H1 (cell line): ENCODE results near the gene DACT3.

Experiments used
- CHD2 ChIP-seq: IDR thresholded peaks from 2 replicates; pipeline ENCODE4 v1.6.1; 2012; ENCODE audit warnings: low read length, improper control_type of control experiment
- CTCF ChIP-seq, 3 experiments: IDR thresholded peaks; 1 replicate in 2 of 3; 2 replicates in 1 of 3; pipeline versions ENCODE4 v1.5.1 to v1.6.1; 2011; ENCODE audit warnings: low read length in 3 of 3, mild to moderate bottlenecking in 3 of 3, inconsistent platforms in 2 of 3, low read depth in 1 of 3, moderate library complexity in 1 of 3; ENCODE audit not compliant: insufficient read depth in 1 of 3; ENCODE audit errors: control extremely low read depth in 1 of 3
- EZH2 ChIP-seq: fragments of 200-600 bp; sonication (generic); IDR thresholded peaks from 2 replicates; pipeline ENCODE4 v1.7.1; 2012; ENCODE audit warnings: low read depth, mild to moderate bottlenecking, moderate library complexity, low read length, inconsistent platforms; ENCODE audit not compliant: severe bottlenecking
- GABPA ChIP-seq: IDR thresholded peaks from 2 replicates; pipeline ENCODE4 v1.6.1; 2011; ENCODE audit warnings: mild to moderate bottlenecking, low read length, moderate library complexity, borderline replicate concordance; ENCODE audit not compliant: insufficient read depth
- HDAC2 ChIP-seq, 2 experiments: fragments of 300-600 bp in 1 of 2; sonication (generic) in 1 of 2; IDR thresholded peaks; 2 replicates each; pipeline ENCODE4 v1.6.1; 2011 to 2012; ENCODE audit warnings: low read depth in 2 of 2, low read length in 2 of 2, mild to moderate bottlenecking in 2 of 2, moderate library complexity in 2 of 2, borderline replicate concordance in 1 of 2, inconsistent platforms in 1 of 2
- POLR2A ChIP-seq, 2 experiments: IDR thresholded peaks; 1 replicate in 1 of 2; 2 replicates in 1 of 2; pipeline ENCODE4 v1.6.1; 2011; ENCODE audit warnings: low read depth in 2 of 2, low read length in 2 of 2, mild to moderate bottlenecking in 2 of 2; ENCODE audit errors: control extremely low read depth in 1 of 2
- TAF1 ChIP-seq: IDR thresholded peaks from 2 replicates; pipeline ENCODE4 v1.6.1; 2011; ENCODE audit warnings: mild to moderate bottlenecking, low read depth, low read length

DNA sequence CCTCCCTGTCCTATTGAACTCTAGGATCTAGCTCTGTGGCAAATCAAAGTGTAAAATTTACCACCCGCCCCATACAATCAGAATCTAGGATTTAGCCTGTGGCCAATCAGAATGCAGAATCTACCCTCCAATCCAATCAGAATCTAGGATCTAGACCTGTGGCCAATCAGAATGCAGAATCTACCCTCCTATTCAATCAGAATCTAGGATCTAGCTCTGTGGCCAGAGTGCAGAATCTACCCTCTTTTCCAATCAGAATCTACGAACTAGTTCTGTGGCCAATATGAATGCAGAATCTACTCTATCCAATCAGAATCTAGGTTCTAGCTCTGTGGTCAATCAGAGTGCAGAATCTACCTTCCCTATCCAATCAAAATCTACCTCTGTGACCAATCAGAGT is 30.1 kb upstream of the DACT3 start:
- TF ChIP-seq GABPA (no peak), TAF1 (no peak), POLR2A (IDR thresholded peaks at IDR 0.05; ENCODE audit: control extremely low read depth in 1 of 2, low read depth in 2 of 2, low read length in 2 of 2) (no peak), CHD2 (no peak), CTCF (IDR thresholded peaks at IDR 0.05; ENCODE audit: control extremely low read depth in 1 of 3, insufficient read depth in 1 of 3, low read depth in 1 of 3, low read length in 3 of 3) (no peak), EZH2 (no peak), HDAC2 (IDR thresholded peaks at IDR 0.05; ENCODE audit: borderline replicate concordance in 1 of 2, low read depth in 2 of 2, low read length in 2 of 2) (no peak)
